ELF-1 (cell line): ENCODE data around the gene LHFPL3.
A peak's percentile ranks its signal among the peaks of the same experiment; 100 is the strongest.
"Not testable (repeated sequence)": the region's sequence is repeated elsewhere in the genome, so short reads cannot be mapped to it uniquely, and the experiment has no call there.

Source experiments
- DNase-seq: peaks from one replicate; pipeline ENCODE4 v3.0.0-alpha.2; 2016; ENCODE audit warnings: low read depth, low spot score

The LHFPL3 gene

GRCh38 chr7:104328296-104328969 lies at the start of gene LHFPL3:
Gene LHFPL3, plus strand, starts transcription at chr7:104328603.
- peak; percentile 23 for DNase-seq

- DNase-seq = not testable (repeated sequence)
These were observed 46.7 kb upstream of the LHFPL3 start for GRCh38 chr7:104281685-104282084.

- DNase-seq = no peak
These were observed 41.6 kb upstream of the LHFPL3 start for GRCh38 chr7:104286839-104287238.

GRCh38 chr7:104288137-104288536 lies 40.3 kb upstream of the LHFPL3 start:
- no peak for DNase-seq

GRCh38 chr7:104294291-104294690 lies 34.1 kb upstream of the LHFPL3 start:
- no peak for DNase-seq

GRCh38 chr7:104296266-104296665 lies 32.1 kb upstream of the LHFPL3 start:
- no peak for DNase-seq

- no peak for DNase-seq
These were observed 31.5 kb upstream of the LHFPL3 start for GRCh38 chr7:104296900-104297299.

GRCh38 chr7:104299323-104299722 lies 29.1 kb upstream of the LHFPL3 start:
- no peak for DNase-seq

- DNase-seq = no peak
These were observed 28.6 kb upstream of the LHFPL3 start for GRCh38 chr7:104299777-104300176.

- DNase-seq = no peak
These were observed 21.6 kb upstream of the LHFPL3 start for GRCh38 chr7:104306793-104307192.

- DNase-seq = no peak
These were observed 10.3 kb upstream of the LHFPL3 start for GRCh38 chr7:104317948-104318629.

GRCh38 chr7:104327534-104327933 lies 869 bp upstream of the LHFPL3 start:
- no peak for DNase-seq

GRCh38 chr7:104327938-104328295 lies 486 bp upstream of the LHFPL3 start:
- DNase-seq = peak; percentile 4

- DNase-seq = peak; percentile 1
These were observed 795 bp downstream of the LHFPL3 start for GRCh38 chr7:104328970-104329825.

- DNase-seq = peak; percentile 58
These were observed 13.1 kb downstream of the LHFPL3 start for GRCh38 chr7:104341546-104341945.

- no peak for DNase-seq
These were observed 24.3 kb downstream of the LHFPL3 start for GRCh38 chr7:104352736-104353135.

GRCh38 chr7:104357166-104357565 lies 28.8 kb downstream of the LHFPL3 start:
- DNase-seq = no peak

- no peak for DNase-seq
These were observed 30.2 kb downstream of the LHFPL3 start for GRCh38 chr7:104358446-104359132.

GRCh38 chr7:104362756-104363155 lies 34.4 kb downstream of the LHFPL3 start:
- peak; percentile 63 for DNase-seq

GRCh38 chr7:104363355-104363754 lies 35.0 kb downstream of the LHFPL3 start:
- DNase-seq = peak; percentile 14

GRCh38 chr7:104366390-104366789 lies 38.0 kb downstream of the LHFPL3 start:
- no peak for DNase-seq

- no peak for DNase-seq
These were observed 39.5 kb downstream of the LHFPL3 start for GRCh38 chr7:104367926-104368325.
